HG03159 (cell line): Measurements from ENCODE around the gene TSNAX.
A peak's percentile ranks its signal among the peaks of the same experiment; 100 is the strongest.
"Not testable (repeated sequence)": the region's sequence is repeated elsewhere in the genome, so short reads cannot be mapped to it uniquely, and the experiment has no call there.

Experiments used
- ATAC-seq: cut with Tn5 transposase; IDR thresholded peaks from one replicate; pipeline ENCODE4 v1.9.1; 2021; ENCODE audit warnings: mild to moderate bottlenecking, moderate library complexity; ENCODE audit not compliant: unreplicated experiment

The TSNAX gene

DNA sequence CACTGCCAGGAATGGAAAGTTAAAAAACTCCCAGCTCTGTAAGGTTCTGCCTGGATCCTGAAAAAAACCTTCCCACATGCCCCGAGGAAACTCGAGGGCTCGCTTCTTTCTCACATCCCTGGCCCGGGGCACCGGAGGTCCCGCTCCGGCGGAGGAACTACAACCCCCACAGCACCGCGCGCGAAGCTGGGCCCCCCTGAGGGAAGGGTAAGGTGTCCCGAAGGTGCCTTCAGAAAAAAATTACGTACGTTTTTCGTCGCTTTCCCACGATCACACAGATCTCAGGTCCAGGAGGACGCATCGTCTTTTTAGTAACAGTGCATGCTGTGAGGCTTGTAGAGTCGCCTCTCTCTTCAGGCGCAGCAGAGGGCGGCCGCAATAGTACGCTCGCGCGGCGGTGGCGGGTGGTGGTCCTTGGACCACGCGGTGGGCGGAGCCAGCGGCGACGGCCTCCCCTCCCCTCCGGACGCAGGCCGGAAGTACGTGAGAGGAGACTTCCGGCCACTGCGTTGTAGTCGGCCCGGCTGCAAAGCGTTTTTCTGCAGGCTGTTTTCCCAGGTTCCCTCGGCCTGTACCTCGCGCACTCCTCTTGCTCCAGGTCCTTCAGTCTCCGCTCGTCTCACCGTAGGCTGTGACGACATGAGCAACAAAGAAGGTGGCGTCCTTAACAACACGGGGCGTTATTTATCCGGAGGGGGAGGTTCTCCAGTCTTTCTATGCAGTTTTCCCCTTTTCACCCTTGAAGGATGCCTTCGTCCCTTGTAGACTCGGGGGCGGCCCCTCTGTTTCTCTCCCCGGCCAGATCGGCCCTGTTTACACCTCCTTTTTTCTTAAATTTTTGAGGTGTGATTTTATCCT, at the start of gene TSNAX:
TSS of gene TSNAX (plus strand) at position 498 of the 858 bp plus-strand sequence. CDS start at position 640, 142 bp downstream.
- ATAC-seq, result peak; percentile 94

DNA sequence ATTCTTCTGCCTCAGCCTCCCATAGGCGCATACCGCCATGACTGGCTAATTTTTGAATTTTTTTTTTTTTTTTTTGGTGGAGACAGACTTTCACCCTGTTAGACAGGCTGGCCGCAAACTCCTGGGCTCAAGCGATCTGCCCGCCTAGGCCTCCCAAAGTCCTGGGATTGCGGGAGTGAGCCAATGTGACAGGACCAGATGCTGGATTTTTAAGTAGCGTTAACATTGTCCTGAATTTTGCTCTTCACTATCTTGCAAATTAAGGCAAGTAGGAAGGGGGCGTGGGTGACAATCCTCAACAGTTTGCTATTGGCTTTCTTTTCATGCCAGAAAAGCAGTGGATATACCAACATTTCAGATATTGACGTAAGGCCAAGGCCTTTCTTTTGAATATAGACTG, 49.7 kb upstream of the TSNAX start:
- no peak for ATAC-seq

DNA sequence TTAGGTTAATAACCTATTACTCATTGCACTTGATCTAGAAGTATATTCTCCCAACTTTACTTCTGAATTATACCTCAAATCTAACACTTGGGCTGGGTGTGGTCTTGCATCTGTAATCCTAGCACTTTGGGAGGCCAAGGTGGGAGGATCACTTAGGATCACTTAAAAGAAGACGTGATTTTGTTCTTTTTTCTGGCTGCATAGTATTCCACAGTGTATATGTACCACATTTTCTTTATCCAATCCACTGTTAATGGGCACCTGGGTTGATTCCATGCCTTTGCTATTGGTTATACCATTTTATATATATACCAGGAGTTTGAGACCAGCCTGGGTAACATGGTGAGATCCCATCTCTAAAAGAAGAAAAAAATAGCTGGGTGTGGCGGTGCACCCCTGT, 48.5 kb upstream of the TSNAX start:
- ATAC-seq, result no peak

GRCh38 chr1:231481289-231481688, 47.2 kb upstream of the TSNAX start:
- no peak for ATAC-seq

GRCh38 chr1:231485029-231485784, 43.3 kb upstream of the TSNAX start:
- no peak for ATAC-seq

GRCh38 chr1:231487019-231487418, 41.5 kb upstream of the TSNAX start:
- ATAC-seq, result no peak

DNA sequence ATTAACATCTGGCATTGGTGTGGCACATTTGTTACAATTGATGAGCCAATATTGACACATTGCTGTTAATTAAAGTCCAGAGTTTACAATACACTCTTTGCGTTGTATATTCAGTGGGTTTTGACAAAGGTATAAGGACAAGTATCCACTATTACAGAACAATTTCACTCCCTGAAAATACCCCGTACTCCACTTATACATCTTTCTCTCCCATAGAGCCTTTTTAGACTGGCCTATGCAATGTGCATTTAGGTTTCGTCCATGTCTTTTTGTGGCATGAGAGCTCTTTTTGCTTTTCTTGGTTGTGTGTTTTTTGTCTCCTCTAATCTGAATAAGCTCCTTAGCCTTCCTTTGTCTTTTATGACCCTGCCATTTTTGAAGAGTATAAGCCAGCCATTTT, 40.6 kb upstream of the TSNAX start:
- ATAC-seq, result no peak

DNA sequence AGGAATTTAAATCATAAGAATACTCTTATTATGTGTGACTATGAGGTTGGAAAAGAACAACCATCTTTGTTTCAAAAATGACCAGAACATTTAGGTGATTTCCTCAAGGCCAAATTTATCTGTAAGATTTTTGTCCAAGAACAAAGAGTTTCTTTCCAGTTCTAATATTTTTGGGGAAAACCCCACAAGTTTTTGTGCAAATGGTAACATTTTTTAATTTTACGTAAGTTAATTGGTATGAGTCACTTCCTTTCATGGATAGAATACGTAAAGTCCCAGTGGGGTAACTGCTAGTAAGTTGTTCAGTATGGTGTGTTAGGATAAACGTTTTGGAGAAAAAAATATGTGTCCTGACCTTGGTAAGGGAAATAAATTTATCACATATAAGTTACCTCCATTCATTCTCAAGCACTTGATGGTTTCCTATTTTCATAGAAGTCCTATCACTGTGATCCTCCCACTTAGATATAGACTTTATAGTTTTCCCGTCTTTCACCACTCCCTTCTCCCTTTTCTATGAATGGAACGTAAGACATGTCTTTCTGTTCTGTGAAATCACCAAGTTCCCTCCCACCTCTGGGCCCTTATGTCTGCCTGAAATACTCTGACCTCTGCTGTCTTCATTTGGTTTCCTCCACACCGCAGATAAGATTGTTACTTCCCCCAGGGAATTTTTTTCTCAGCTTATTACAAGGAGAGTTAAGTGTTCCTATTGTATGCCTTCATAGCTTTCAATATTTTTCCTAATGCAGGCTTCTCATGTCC, 34.9 kb upstream of the TSNAX start:
- ATAC-seq, result no peak

GRCh38 chr1:231494439-231495110, 33.9 kb upstream of the TSNAX start:
- no peak for ATAC-seq

DNA sequence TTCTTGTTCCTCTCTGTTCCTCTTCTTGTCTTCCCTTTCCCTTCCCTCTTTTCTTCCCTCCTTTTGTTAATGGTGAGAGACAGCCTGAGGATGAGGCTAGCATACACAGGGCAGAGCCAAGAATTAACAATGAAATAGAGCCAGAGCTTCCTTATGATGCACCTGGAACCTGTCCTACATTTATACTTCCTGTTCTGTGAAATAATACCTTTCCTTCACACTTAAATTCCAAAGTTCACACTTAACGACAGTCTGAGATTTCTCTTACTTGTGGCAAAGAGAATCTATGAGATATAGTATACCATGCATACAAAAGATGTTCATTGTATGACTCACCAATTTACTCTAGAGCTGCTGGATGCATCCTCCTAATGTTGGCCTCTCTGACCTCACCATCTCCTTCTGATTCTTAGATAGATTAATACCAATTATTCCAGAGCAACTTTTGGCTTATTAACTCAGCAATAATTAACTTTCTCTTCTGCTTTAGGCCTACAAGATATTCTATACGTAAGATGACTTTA, 30.8 kb upstream of the TSNAX start:
- no peak for ATAC-seq

DNA sequence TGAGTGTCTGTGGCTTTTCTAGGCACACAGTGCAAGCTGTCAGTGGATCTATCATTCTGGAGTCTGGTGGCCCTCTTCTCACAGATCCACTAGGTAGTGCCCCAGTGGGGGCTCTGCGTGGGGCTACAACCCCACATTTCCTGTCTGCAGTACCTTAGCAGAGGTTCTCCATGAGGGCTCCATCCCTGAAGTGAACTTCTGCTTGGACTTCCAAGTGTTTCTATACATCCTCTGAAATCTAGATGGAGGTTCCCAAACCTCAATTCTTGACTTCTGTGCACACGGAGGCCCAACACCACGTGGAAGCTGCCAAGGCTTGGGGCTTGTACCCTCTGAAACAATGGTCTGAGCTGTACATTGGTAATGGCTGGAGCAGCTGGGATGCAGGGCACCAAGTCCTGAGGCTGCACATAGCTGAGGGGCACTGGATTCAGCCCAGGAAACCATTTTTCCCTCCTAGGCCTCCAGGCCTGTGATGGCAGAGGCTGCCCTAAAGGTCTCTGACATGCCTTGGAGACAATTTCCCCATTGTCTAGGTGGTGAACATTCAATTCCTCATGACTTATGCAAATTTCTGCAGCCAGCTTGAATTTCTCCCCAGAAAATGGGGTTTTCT, 29.2 kb upstream of the TSNAX start:
- ATAC-seq, result no peak

- no peak for ATAC-seq
Observed at GRCh38 chr1:231500666-231501065, 27.8 kb upstream of the TSNAX start.

GRCh38 chr1:231503168-231503567, 25.3 kb upstream of the TSNAX start:
- ATAC-seq, result not testable (repeated sequence)

DNA sequence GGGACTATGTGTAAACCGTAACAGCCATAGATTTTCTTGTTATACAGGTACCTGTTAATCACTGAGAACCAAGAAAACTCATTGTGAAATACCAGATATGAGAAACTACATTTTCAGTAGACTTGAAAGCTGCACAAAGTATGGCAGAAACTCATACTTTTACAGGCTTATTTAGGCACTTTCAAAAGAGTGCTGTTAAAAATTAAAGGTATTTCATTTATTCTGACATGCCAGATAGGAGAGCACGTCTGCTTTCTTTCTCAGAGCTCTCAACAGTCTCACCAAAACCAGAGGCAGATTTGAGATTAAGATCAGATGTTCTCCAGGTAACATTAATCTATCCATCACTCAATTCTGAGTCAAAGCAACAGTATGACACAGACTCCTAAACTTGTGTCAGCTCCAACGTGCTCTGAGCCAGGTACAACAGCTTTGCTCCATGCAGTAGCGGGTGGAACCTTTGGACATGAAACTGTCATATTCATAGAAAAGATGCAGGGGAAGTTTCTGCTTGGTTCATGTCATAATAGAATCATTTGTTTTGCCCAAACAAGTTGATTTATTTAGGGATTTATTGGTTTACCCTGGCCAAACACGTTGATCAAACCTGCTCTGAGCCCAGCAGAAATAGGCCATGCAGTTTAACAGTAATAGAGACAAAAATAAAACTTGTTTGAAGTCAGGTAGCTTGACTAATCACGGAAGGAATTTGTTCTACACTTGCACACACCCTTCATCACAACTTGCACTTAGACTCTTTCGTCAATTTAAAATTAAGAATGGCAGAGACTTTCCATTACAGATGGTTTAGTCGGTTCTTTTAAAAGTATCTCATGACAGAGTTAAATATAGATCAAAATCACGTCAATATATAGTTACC, 20.8 kb upstream of the TSNAX start:
- peak; percentile 63 for ATAC-seq

GRCh38 chr1:231508497-231508896, 20.0 kb upstream of the TSNAX start:
- ATAC-seq, result no peak

DNA sequence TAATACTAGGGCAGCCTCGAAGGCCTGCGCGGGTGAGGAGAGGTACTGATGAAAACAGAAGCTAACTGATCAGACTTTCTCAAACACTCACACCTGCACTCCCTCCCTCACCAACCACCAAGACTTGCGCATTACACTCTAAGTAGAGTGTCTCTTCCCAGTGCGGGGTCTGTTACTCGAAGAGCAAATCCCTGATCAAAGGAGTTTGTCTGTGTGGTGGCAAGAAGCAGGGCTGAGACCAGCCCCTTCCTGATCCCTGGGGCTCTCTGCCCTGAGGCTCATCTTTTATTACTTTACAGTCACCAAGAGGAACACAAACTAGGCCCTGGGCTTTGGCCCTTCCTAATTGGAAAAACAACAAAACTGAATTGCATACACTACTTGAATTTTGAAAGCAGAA, 19.5 kb upstream of the TSNAX start:
- no peak for ATAC-seq

- ATAC-seq, result no peak
Observed at GRCh38 chr1:231512147-231512698, 16.2 kb upstream of the TSNAX start.

DNA sequence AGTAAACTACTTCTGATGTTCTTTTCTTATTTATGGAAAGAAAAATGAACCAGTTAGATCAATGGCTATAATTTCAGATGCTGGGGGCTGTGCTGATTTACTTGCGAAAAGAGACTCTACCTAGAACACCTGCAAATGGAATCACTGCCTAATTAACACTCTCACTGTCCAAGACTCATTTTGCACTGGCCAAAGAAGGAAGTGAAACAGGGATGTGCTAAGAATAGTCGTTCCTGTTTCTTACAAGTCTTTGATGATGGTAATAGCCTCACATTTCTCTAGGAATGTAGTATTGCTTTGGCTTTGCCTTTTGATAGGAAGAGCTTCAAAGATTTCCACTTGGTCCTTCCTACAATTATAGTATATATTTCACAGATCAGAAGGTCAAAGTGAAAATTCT, 12.7 kb upstream of the TSNAX start:
- peak; percentile 70 for ATAC-seq

GRCh38 chr1:231517076-231517475, 11.4 kb upstream of the TSNAX start:
- ATAC-seq, result no peak
